Measurements from ENCODE around the gene C19orf12.

Gene C19orf12

DNA sequence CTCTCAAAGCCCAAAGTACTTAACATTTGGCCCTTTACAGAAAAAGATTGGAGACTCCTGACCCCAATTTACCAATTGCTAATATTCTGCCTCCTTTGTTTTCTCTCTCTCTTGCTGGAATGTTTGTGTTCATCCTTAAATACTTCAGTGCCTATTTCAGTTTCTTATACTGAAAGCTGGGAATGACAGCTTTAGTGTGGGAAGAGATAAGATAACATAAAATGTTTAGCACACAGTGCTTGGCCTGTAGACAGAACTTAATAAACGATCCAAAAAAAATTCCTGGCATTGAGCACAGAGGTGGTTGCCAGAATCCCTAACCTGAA lies 52.8 kb downstream of the C19orf12 start:
- H3K27ac ChIP-seq (ENCODE audit: low read length) = no peak overlapping the region

DNA sequence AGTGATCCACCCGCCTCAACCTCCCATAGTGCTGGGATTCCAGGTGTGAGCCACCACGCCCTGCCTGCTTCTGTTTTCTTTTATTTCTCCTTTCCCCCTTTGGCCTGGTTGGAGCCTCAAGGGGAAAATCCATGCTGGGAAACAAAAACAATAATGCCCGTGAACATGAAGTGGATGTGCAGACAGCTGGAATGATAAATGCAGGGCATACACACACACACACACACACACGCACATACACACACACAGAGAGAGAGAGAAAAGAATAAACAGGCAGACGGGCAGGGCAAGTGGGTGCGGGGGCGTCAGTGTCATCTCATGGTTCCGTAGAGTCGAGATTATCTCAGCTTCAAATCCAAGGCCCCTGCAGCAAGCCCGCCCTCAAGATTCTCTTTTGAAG lies 54.2 kb downstream of the C19orf12 start:
- no peaks in the 10 kb centered on the region for H3F3A ChIP-seq (ENCODE audit: insufficient read depth, low read length)
- no peaks in the 10 kb centered on the region for H3K36me3 ChIP-seq (replicated peaks; ENCODE audit: insufficient read depth, low read length)
- DNase-seq = no peak
- H3K79me2 ChIP-seq (ENCODE audit: low read length) = no peaks in the 10 kb centered on the region
- no peaks in the 10 kb centered on the region for H4K20me1 ChIP-seq (ENCODE audit: insufficient read depth, low read length)
- no peak overlapping the region for H3K4me3 ChIP-seq (ENCODE audit: low read length)
- no peak for TF ChIP-seq EZH2phosphoT487 (IDR thresholded peaks at IDR 0.05; ENCODE audit: low read length)
- no peak for TF ChIP-seq EZH2 (optimal IDR thresholded peaks at IDR 0.05; ENCODE audit: low read depth, low read length)
- TF ChIP-seq, protein P1, sequence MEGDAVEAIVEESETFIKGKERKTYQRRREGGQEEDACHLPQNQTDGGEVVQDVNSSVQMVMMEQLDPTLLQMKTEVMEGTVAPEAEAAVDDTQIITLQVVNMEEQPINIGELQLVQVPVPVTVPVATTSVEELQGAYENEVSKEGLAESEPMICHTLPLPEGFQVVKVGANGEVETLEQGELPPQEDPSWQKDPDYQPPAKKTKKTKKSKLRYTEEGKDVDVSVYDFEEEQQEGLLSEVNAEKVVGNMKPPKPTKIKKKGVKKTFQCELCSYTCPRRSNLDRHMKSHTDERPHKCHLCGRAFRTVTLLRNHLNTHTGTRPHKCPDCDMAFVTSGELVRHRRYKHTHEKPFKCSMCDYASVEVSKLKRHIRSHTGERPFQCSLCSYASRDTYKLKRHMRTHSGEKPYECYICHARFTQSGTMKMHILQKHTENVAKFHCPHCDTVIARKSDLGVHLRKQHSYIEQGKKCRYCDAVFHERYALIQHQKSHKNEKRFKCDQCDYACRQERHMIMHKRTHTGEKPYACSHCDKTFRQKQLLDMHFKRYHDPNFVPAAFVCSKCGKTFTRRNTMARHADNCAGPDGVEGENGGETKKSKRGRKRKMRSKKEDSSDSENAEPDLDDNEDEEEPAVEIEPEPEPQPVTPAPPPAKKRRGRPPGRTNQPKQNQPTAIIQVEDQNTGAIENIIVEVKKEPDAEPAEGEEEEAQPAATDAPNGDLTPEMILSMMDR (IDR thresholded peaks at IDR 0.05; ENCODE audit: low read length) = no peak
- no peak overlapping the region for H2AFZ ChIP-seq (ENCODE audit: low read length)
- H3K27ac ChIP-seq (ENCODE audit: low read length) = no peak overlapping the region
- no peaks in the 10 kb centered on the region for H3K9me2 ChIP-seq (replicated peaks; ENCODE audit: insufficient read depth, low read length)
- H3K4me1 ChIP-seq (ENCODE audit: low read length) = 0 out of 2 replicates have a peak, but pooled peaks cover 1% of the 10 kb centered on the region
- H3K9ac ChIP-seq (ENCODE audit: low read length) = no peak overlapping the region
- H3K27me3 ChIP-seq (replicated peaks; ENCODE audit: insufficient read depth, low read length) = peaks cover 28% of the 10 kb centered on the region
- H3K4me2 ChIP-seq (ENCODE audit: low read depth, low read length) = no peak overlapping the region
- no peaks in the 10 kb centered on the region for H3K9me3 ChIP-seq (replicated peaks; ENCODE audit: insufficient read depth, low read length)

More for the DNA sequence above, 52.8 kb downstream of the C19orf12 start:
- TF ChIP-seq, protein P1 (IDR thresholded peaks at IDR 0.05; ENCODE audit: low read length) = no peak
- no peak for TF ChIP-seq EZH2 (optimal IDR thresholded peaks at IDR 0.05; ENCODE audit: low read depth, low read length)
- peaks cover 5% of the 10 kb centered on the region; the same call in 1 of the 2 replicates for H3K79me2 ChIP-seq (ENCODE audit: low read length)
- H3K27me3 ChIP-seq (replicated peaks; ENCODE audit: insufficient read depth, low read length) = peaks cover 19% of the 10 kb centered on the region
- H3K9me2 ChIP-seq (replicated peaks; ENCODE audit: insufficient read depth, low read length) = no peaks in the 10 kb centered on the region
- no peak overlapping the region for H2AFZ ChIP-seq (ENCODE audit: low read length)
- no peak for DNase-seq
- no peak overlapping the region for H3K4me3 ChIP-seq (ENCODE audit: low read length)
- H3K4me1 ChIP-seq (ENCODE audit: low read length) = 0 out of 2 replicates have a peak, but pooled peaks cover 5% of the 10 kb centered on the region
- no peaks in the 10 kb centered on the region for H3K9me3 ChIP-seq (replicated peaks; ENCODE audit: insufficient read depth, low read length)
- H3K9ac ChIP-seq (ENCODE audit: low read length) = no peak overlapping the region
- no peaks in the 10 kb centered on the region for H3K36me3 ChIP-seq (replicated peaks; ENCODE audit: insufficient read depth, low read length)
- no peaks in the 10 kb centered on the region for H3F3A ChIP-seq (ENCODE audit: insufficient read depth, low read length)
- H4K20me1 ChIP-seq (ENCODE audit: insufficient read depth, low read length) = no peaks in the 10 kb centered on the region
- H3K4me2 ChIP-seq (ENCODE audit: low read depth, low read length) = no peak overlapping the region

DNA sequence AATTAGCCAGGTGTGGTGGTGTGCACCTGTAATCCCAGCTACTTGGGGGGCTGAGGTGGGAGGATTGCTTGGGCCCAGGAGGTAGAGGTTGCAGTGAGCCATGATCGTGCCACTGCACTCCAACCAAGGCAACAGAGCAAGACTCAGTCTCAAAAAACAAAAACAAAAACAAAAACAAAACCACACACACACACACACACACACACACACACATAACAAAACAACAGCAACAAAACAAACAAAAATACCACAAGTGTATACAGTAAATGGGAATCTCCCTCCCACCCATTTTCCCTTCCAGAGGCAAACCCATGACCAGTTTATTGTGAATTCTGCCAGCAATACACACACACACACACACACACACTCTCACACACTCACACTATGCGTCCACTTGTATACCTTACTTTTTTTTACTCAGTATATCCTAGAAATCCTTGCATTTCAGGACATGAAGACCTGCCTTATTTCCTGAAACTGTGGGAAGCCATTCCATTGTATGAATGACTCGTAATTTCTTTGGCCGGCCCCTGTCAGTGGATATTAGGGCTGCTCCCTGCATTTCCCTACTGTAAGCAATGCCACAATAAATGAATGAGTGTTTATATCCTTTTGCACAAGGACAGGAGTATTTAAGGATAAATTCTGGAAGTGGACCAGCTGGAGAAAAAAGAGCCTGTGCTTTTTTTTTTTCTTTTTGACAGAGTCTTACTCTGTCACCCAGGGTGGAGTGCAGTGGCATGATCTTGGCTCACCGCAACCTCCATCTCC lies 56.7 kb downstream of the C19orf12 start:
- Histone ChIP-seq H3K27ac (ENCODE audit: low read length) (no peak overlapping the region), H3K27me3 (replicated peaks; ENCODE audit: insufficient read depth, low read length) (peaks cover 50% of the 10 kb centered on the region), H3F3A (ENCODE audit: insufficient read depth, low read length) (no peaks in the 10 kb centered on the region), H3K4me1 (ENCODE audit: low read length) (no peaks in the 10 kb centered on the region), H2AFZ (ENCODE audit: low read length) (no peak overlapping the region), H3K79me2 (ENCODE audit: low read length) (no peaks in the 10 kb centered on the region), H3K4me3 (ENCODE audit: low read length) (no peak overlapping the region), H3K9me2 (replicated peaks; ENCODE audit: insufficient read depth, low read length) (no peaks in the 10 kb centered on the region), H3K4me2 (ENCODE audit: low read depth, low read length) (no peak overlapping the region), H3K9me3 (replicated peaks; ENCODE audit: insufficient read depth, low read length) (no peaks in the 10 kb centered on the region), H3K9ac (ENCODE audit: low read length) (no peak overlapping the region), H3K36me3 (replicated peaks; ENCODE audit: insufficient read depth, low read length) (no peaks in the 10 kb centered on the region), H4K20me1 (ENCODE audit: insufficient read depth, low read length) (no peaks in the 10 kb centered on the region)
- no peak for TF ChIP-seq EZH2 (optimal IDR thresholded peaks at IDR 0.05; ENCODE audit: low read depth, low read length)
- TF ChIP-seq, protein P1 (IDR thresholded peaks at IDR 0.05; ENCODE audit: low read length) = no peak
- TF ChIP-seq EZH2phosphoT487 (IDR thresholded peaks at IDR 0.05; ENCODE audit: low read length) = no peak
- DNase-seq = no peak
